HK-2 (cell line): ENCODE results near the gene JUN.

Experiments
- DNase-seq: peaks from one replicate; pipeline ENCODE4 v3.0.0-alpha.2; 2018; ENCODE audit not compliant: unreplicated experiment

The JUN gene

DNA sequence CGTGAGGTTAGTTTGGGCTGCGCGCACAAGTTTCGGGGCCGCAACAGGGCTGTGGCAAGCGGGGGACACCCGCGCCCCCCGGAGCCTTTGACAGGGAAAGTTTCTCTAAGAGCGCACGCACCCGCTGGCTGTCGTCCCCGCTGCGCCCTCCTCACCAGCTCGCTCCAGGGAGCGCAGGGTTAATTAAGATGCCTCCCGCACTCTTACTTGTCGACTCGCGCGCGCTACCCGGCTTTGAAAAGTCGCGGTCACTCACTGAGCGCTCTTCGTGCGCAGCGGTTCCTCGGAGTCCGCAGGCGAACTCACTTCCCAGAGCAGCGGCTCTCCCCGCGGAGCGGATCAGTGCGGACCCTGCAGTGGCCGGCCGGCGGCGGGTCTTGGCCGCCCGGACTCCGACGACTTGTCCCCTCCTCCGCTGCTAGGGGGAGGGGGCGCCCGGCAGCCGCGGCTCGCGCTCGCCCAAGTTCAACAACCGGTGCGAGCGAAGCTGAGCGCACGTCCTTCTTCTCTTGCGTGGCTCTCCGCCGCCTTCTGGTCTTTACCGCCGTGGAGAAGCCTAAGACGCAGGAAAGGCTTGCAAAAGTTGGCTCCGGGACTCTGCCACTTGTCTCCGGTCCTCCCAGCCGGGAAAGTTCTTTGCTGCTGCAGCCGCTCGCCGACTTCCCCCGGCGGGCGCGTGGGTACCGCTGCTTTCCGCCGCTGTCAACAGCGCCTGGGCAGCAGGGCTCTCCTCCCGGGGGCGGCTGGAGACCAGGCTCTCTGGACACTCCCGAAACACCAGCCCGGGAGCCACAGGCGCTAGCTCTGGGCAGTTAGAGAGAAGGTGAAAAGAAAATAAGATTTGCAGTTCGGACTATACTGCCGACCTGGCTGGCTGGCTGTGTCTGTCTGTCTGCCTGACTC, 506 bp downstream of the JUN start:
- peak; percentile 56 for DNase-seq

- DNase-seq: peak; percentile 50
Observed at GRCh38 chr1:58782178-58783089, 1.4 kb downstream of the JUN start.

- peak; percentile 54 for DNase-seq
Observed at GRCh38 chr1:58781541-58782177, 2.2 kb downstream of the JUN start.

DNA sequence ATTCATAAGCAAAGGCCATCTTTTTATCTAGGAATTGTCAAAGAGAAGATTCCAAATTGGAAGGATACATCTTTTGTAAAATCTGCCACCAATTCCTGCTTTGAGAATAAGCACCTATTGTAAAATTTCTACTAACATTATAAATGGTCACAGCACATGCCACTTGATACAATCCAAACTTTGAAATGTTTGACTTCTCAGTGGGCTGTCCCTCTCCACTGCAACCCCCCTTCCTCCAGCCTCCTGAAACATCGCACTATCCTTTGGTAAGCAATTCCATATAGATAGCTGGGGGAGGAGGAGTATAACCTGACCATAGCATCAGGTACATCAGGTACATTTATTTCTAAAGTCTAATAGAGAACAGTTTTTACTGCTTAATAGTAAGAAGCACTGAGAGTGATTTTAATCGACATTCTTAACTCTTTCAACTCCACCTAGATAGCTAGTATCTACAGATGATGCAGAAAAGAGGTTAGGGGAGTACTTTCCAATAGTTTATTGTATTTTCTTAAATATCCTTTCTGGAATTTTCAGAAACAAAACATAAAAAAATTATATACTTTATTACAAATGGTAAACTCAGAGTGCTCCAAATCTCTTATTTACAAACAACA, 2.9 kb downstream of the JUN start:
- no peak for DNase-seq

GRCh38 chr1:58780411-58780810, 3.4 kb downstream of the JUN start:
- DNase-seq: no peak

DNA sequence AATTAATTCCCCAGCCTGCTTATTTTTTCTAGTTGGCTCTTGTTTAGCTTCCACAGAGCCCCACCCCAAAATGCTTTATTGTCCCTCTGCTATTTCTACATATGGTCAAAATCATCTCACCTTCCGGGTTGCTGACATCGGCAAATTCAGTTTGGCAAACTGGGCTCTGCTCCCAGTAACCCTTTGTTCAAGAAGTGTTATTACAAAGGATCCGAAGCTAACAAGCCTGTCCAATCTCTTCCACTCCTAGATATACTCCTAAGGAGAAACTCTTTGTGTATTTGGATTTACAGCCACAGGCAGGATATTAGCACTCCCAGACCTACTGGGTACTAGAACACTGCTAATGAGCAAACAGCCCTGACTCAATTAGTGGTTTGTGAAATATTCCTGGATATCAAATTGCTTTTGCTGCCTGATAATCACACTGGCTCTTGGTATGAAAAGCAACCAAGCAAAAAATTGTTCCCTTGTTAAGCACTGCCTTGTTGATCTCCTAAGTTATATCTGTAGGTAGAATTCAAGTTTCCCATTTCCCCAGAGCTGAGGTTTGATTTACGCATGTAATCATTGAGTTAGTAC, 4.0 kb downstream of the JUN start:
- DNase-seq: peak; percentile 41

- no peak for DNase-seq
Observed at GRCh38 chr1:58779059-58779754, 4.6 kb downstream of the JUN start.

DNA sequence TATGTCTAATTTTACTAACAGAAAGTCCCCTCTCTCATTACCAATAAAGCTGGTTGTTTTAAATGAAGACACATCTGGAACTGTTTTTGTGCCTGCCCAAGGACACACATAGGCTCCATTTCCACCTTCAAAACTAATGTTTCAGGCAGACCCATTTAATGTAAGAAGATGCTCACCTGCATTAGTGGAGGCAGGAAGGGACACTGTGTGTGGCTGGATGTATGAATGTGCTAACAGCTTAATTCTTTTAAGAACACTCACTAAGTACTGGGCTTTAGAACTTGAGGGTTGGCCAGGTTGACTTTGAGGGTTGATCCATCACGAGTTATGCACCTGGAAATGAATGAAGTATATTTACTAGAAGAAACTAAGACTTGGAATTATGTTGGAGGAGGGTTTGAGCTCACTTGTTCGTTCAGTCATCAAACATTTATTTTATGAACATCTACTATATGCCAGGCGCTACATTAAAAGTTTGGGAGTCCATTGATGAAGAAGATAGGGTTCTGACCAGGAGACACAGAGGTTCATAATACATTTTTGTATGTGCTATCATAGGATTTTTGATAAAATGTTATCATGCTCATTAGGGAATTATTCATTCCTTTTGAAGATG, 5.4 kb downstream of the JUN start:
- no peak for DNase-seq

DNA sequence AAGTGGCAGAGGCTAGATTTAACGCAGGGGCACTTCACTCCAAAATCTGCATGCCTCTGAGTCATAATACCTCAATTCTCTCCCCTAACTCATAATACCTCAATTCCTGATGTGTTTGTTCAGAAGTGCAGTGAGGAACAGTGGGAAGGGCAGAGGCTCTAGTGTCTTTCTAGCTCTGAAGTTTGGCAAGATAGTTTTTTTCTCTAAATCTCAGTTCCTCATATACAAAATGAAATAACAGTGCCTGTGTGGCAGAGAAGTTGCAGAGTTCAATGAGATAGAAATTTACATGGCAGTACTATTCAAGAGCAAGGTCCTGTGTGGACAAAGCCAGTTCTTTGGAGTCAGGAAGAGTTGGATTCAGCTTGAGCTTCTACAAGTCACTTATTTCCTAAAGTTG, 9.8 kb downstream of the JUN start:
- no peak for DNase-seq

DNA sequence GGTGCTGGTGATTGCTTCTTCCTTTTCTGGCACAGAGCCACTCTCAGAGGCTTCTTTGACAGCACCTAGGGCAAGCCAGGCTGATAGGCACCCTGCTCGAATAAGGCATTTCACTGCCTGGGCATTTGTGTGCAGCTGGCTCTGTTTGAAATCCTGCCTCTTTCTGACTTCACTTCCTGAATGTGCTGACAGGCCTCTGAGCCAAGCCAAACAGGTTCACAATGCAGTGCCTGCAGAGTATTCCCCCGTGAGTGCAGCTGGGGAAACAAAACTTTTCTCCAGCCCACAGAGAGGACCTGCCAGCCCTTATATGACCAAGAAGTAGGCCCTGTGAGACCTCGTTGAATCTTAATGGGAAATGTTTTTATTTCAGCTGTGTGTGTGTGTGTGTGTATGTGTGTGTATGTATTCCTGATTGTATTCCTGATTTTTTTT, 10.4 kb downstream of the JUN start:
- DNase-seq: no peak

GRCh38 chr1:58769809-58770320, 14.0 kb downstream of the JUN start:
- no peak for DNase-seq

- DNase-seq: peak; percentile 67
Observed at GRCh38 chr1:58768971-58769808, 14.7 kb downstream of the JUN start.

GRCh38 chr1:58768191-58768731, 15.6 kb downstream of the JUN start:
- no peak for DNase-seq

- no peak for DNase-seq
Observed at GRCh38 chr1:58767143-58767542, 16.7 kb downstream of the JUN start.

DNA sequence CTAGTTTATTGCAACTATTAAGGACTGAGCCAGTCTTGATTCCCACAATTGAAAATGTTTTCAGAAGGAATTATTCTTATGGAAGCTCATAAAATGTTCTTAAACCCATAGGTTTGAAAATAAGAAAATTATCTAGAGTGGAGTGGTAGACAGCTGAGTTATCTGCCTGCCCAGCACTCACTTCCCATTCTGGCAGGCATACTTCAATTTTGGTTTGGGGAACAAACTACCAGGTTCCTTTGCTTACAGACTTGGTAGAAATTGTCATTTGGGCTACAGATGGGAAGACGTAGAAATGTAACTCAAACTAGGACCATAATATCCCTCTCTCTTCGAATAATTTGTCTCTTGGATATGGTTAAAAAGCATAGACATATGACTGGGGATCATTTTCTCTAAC, 18.4 kb downstream of the JUN start:
- no peak for DNase-seq

GRCh38 chr1:58765006-58765405, 18.8 kb downstream of the JUN start:
- DNase-seq: no peak

- DNase-seq: no peak
Observed at GRCh38 chr1:58764294-58764978, 19.4 kb downstream of the JUN start.

DNA sequence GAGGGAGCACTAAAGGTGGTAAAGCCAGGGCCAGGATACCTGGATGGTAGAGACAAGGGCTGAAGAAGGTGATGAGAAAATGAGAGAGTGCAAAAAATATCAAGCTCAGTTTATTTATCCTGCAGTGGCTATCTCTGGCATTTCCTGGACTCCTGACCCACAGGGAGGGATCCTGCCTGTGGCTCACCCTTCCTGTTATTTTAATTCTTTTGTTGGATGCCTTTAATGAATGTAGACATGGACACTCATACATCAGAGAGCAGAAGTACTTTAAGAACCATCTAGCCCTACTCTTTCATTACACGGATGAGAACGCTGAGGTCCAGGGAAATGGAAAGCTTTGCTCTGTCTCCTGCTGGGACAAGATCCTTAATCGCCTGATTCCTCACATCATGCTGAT, 20.6 kb downstream of the JUN start:
- DNase-seq: no peak
